GM18499 (cell line): ENCODE data around the gene MAN1B1.

Experiments used
- ATAC-seq: cut with Tn5 transposase; IDR thresholded peaks from one replicate; pipeline ENCODE4 v1.9.1; 2021; ENCODE audit warnings: moderate number of reproducible peaks; ENCODE audit not compliant: insufficient read depth, unreplicated experiment

MAN1B1 gene

GRCh38 chr9:137158625-137159024 lies 71.8 kb downstream of the MAN1B1 start:
- ATAC-seq: no peak
